PC-3 (cell line): Measurements from ENCODE around the gene GCLC. TPM values are rescaled to one million over a fixed set of nuclear protein-coding genes. Genes with fewer than 3 reads are reported as not detected.

Experiments
- ATAC-seq: fragments of 200-7000 bp; cut with Tn5 transposase; 2 replicates; pipeline ENCODE4 v1.9.1; 2020; ENCODE audit warnings: mild to moderate bottlenecking, moderate library complexity
- BruUV-seq: library from RNA; stranded (reverse); fragments of 400-500 nt; replicated peaks from 2 replicates; lab custom pipeline; 2021; lab: Mats Ljungman, UMichigan
- CTCF ChIA-PET: fragments of 300-600 bp; sonication (Branson Sonifier 250); formaldehyde crosslinking; loops from one replicate; lab custom pipeline; 2022; ENCODE audit warnings: antibody characterized with exemption; lab: Charles Lee
- POLR2A ChIA-PET: fragments of 300-600 bp; sonication (Branson Sonifier 250); formaldehyde crosslinking; loops from one replicate; lab custom pipeline; 2022; ENCODE audit warnings: antibody characterized with exemption; ENCODE audit not compliant: unreplicated experiment; lab: Charles Lee
- DNase-seq: peaks from one replicate; pipeline ENCODE4 v3.0.0-alpha.2; 2015
- H2AFZ ChIP-seq: fragments of 300-600 bp; sonication (generic); 2 replicates; pipeline ENCODE4 v1.6.0; 2016; ENCODE audit warnings: antibody characterized with exemption, low read length
- H3F3A ChIP-seq: fragments of 300-600 bp; sonication (generic); one replicate; pipeline ENCODE4 v1.6.0; 2017; ENCODE audit warnings: antibody characterized with exemption, low read length, control low read depth, mild to moderate bottlenecking; ENCODE audit not compliant: unreplicated experiment
- H3K27ac ChIP-seq: fragments of 300-600 bp; sonication (generic); 2 replicates; pipeline ENCODE4 v1.5.1; 2016; ENCODE audit warnings: mild to moderate bottlenecking, low read length
- H3K27me3 ChIP-seq: fragments of 300-600 bp; sonication (generic); 2 replicates; pipeline ENCODE4 v1.6.1; 2016; ENCODE audit warnings: low read length, mixed read lengths
- H3K36me3 ChIP-seq: fragments of 300-600 bp; sonication (generic); 2 replicates; pipeline ENCODE4 v1.6.1; 2016; ENCODE audit warnings: low read depth, mixed run types, low read length, mixed read lengths
- H3K4me1 ChIP-seq: fragments of 300-600 bp; sonication (generic); 2 replicates; pipeline ENCODE4 v1.5.1; 2016; ENCODE audit warnings: low read length; ENCODE audit not compliant: insufficient read depth
- H3K4me2 ChIP-seq: fragments of 300-600 bp; sonication (generic); 2 replicates; pipeline ENCODE4 v1.6.0; 2016; ENCODE audit warnings: low read length
- H3K4me3 ChIP-seq: fragments of 300-600 bp; sonication (generic); 2 replicates; pipeline ENCODE4 v1.5.1; 2016; ENCODE audit warnings: mild to moderate bottlenecking, low read length, mixed read lengths
- H3K79me2 ChIP-seq: fragments of 300-600 bp; sonication (generic); 2 replicates; pipeline ENCODE4 v1.6.1; 2017; ENCODE audit warnings: low read length, mixed read lengths
- H3K9ac ChIP-seq: fragments of 300-600 bp; sonication (generic); 2 replicates; pipeline ENCODE4 v1.6.0; 2016; ENCODE audit warnings: mild to moderate bottlenecking, low read length
- H3K9me2 ChIP-seq: fragments of 300-600 bp; sonication (generic); replicated peaks from 2 replicates; pipeline ENCODE4 v1.6.1; 2016; ENCODE audit warnings: mixed run types, low read length, mixed read lengths
- H3K9me3 ChIP-seq: fragments of 300-600 bp; sonication (generic); 2 replicates; pipeline ENCODE4 v1.6.1; 2016; ENCODE audit warnings: low read length, mixed read lengths
- H4K20me1 ChIP-seq: fragments of 300-600 bp; sonication (generic); 2 replicates; pipeline ENCODE4 v1.6.1; 2016; ENCODE audit warnings: low read length, mixed read lengths
- EZH2 ChIP-seq: fragments of 300-600 bp; sonication (generic); IDR thresholded peaks from one replicate; pipeline ENCODE4 v1.6.1; 2017; ENCODE audit warnings: antibody characterized with exemption, mild to moderate bottlenecking, low read length; ENCODE audit not compliant: unreplicated experiment
- EZH2phosphoT487 ChIP-seq: fragments of 300-600 bp; sonication (generic); IDR thresholded peaks from 2 replicates; pipeline ENCODE4 v1.6.1; 2018; ENCODE audit warnings: mild to moderate bottlenecking, antibody characterized with exemption, low read length, borderline replicate concordance
- intact Hi-C: fragments of 100-400 bp; cut with micrococcal nuclease; formaldehyde crosslinking; loops from 2 replicates; pipeline ENCODE4 v1.9.0; 2023
- total RNA-seq: library from RNA; depleted of rRNA; stranded (reverse); fragments of >200 nt; gene quantifications from 2 replicates; pipeline ENCODE4 v1.2.3, GENCODE V29; 2014
- TF ChIP-seq, protein P1 (sequence below): fragments of 300-600 bp; sonication (generic); conservative IDR thresholded peaks from 2 replicates; pipeline ENCODE4 v1.5.1; 2017; ENCODE audit warnings: antibody characterized with exemption, low read depth, mild to moderate bottlenecking, low read length

The GCLC gene
- total RNA-seq, 1 experiment from 2014 or later: 50.1 TPM

DNA sequence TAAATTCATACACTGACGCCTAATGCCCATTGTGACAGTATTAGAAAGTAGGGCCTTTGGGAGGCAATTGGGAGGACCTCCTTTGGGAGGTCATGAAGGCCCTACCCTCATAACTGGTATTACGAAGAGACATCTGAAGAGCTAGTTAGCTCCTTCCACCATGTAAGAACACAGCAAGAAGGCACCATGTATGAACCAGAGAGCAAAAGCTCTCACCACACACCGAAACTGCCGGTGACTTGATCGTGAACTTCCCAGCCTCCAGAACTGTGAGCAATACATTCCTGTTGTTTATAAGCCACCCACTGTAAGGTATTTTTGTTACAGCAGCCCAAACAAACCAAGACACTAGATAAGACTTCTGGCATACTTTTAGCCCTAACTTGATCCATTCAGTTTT is 41.8 kb downstream of the GCLC start:
- no peak for ATAC-seq
- no peaks in the 10 kb centered on the region for H3F3A ChIP-seq
- H3K36me3 ChIP-seq: peaks cover 63% of the 10 kb centered on the region
- no peaks in the 10 kb centered on the region for H4K20me1 ChIP-seq
- ChIA-PET POLR2A (no interaction called here), CTCF (no interaction called here)
- no peak overlapping the region for H3K9ac ChIP-seq
- H3K4me3 ChIP-seq: no peak overlapping the region
- no peak overlapping the region for H3K4me2 ChIP-seq
- no peak for DNase-seq
- intact Hi-C loops: no loop called here
- no peaks in the 10 kb centered on the region for H3K27me3 ChIP-seq
- TF ChIP-seq, protein P1, sequence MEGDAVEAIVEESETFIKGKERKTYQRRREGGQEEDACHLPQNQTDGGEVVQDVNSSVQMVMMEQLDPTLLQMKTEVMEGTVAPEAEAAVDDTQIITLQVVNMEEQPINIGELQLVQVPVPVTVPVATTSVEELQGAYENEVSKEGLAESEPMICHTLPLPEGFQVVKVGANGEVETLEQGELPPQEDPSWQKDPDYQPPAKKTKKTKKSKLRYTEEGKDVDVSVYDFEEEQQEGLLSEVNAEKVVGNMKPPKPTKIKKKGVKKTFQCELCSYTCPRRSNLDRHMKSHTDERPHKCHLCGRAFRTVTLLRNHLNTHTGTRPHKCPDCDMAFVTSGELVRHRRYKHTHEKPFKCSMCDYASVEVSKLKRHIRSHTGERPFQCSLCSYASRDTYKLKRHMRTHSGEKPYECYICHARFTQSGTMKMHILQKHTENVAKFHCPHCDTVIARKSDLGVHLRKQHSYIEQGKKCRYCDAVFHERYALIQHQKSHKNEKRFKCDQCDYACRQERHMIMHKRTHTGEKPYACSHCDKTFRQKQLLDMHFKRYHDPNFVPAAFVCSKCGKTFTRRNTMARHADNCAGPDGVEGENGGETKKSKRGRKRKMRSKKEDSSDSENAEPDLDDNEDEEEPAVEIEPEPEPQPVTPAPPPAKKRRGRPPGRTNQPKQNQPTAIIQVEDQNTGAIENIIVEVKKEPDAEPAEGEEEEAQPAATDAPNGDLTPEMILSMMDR: no peak
- TF ChIP-seq EZH2: no peak
- no peak for TF ChIP-seq EZH2phosphoT487
- H3K27ac ChIP-seq: no peak overlapping the region
- no peaks in the 10 kb centered on the region for H3K9me2 ChIP-seq
- no peaks in the 10 kb centered on the region for H3K79me2 ChIP-seq
- no peak overlapping the region for H2AFZ ChIP-seq
- 0 out of 2 replicates have a peak, but pooled peaks cover under 1% of the 10 kb centered on the region for H3K4me1 ChIP-seq
- no TSS peak for BruUV-seq
- H3K9me3 ChIP-seq: no peaks in the 10 kb centered on the region

DNA sequence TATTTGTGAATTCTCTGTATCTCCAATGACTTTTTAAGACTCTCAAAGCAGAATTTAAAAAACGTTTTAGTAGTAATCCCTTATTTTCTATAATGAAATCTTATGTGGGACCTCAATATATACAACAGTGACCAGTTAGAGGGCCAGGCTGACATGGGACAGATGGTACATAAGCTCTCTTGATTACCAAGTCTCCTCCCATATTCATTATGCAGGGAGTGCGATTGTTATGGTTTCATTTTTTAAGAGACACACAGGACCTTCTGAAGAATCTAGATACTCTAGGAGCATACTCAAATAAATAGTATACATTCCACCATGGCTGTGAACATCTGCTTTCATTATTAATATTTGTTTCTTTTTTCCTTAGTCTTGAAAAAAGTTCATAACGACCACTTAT is 43.5 kb downstream of the GCLC start:
- BruUV-seq: no TSS peak

DNA sequence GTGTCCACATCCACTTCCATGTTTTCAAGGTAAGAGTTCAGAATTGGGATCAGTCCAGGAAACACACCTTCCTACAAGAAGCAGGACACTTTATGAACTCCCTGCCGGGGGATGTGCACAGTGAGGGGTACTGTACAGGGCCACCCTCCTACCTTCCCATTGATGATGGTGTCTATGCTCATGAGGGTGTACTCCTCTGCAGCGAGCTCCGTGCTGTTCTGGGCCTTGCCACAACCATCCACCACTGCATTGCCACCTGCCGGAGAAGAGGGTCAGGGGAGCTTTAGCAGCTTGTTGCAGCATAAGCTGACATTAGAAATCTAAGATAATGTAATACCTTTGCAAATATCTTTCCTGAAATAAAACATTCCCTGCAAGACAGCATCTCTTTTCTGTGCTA is 44.8 kb downstream of the GCLC start:
- H3K9ac ChIP-seq: no peak overlapping the region
- peaks cover 43% of the 10 kb centered on the region; the same call in 1 of the 2 replicates for H3K36me3 ChIP-seq
- intact Hi-C loops: no loop called here
- BruUV-seq: no TSS peak
- H3K79me2 ChIP-seq: no peaks in the 10 kb centered on the region
- H3K4me2 ChIP-seq: no peak overlapping the region
- ChIA-PET POLR2A (no interaction called here), CTCF (no interaction called here)
- H4K20me1 ChIP-seq: no peaks in the 10 kb centered on the region
- no peaks in the 10 kb centered on the region for H3K9me3 ChIP-seq
- no peak for ATAC-seq
- no peak overlapping the region for H3K4me3 ChIP-seq
- no peak overlapping the region for H3K27ac ChIP-seq
- no peak for TF ChIP-seq EZH2phosphoT487
- TF ChIP-seq EZH2: no peak
- TF ChIP-seq, protein P1: no peak
- no peaks in the 10 kb centered on the region for H3F3A ChIP-seq
- no peaks in the 10 kb centered on the region for H3K9me2 ChIP-seq
- no peak for DNase-seq
- H3K27me3 ChIP-seq: no peaks in the 10 kb centered on the region
- H2AFZ ChIP-seq: no peak overlapping the region
- H3K4me1 ChIP-seq: peaks cover 19% of the 10 kb centered on the region

More for the DNA sequence above, 43.5 kb downstream of the GCLC start:
- H3F3A ChIP-seq: no peaks in the 10 kb centered on the region
- POLR2A ChIA-PET: no interaction called here
- H3K36me3 ChIP-seq: peaks cover 55% of the 10 kb centered on the region
- no peak overlapping the region for H2AFZ ChIP-seq
- H3K27me3 ChIP-seq: no peaks in the 10 kb centered on the region
- H3K4me2 ChIP-seq: no peak overlapping the region
- no peaks in the 10 kb centered on the region for H4K20me1 ChIP-seq
- CTCF ChIA-PET: no interaction called here
- no peak for DNase-seq
- intact Hi-C loops: no loop called here
- peaks cover 17% of the 10 kb centered on the region for H3K4me1 ChIP-seq
- H3K9me3 ChIP-seq: no peaks in the 10 kb centered on the region
- H3K27ac ChIP-seq: no peak overlapping the region
- no peak overlapping the region for H3K9ac ChIP-seq
- no peak for ATAC-seq
- H3K9me2 ChIP-seq: no peaks in the 10 kb centered on the region
- TF ChIP-seq EZH2: no peak
- no peak for TF ChIP-seq EZH2phosphoT487
- TF ChIP-seq, protein P1: no peak
- H3K79me2 ChIP-seq: no peaks in the 10 kb centered on the region
- H3K4me3 ChIP-seq: no peak overlapping the region
